Measurements from ENCODE around the gene GATD1. TPM values are rescaled to one million over a fixed set of nuclear protein-coding genes. Genes with fewer than 3 reads are reported as not detected.
A peak's percentile ranks its signal among the peaks of the same experiment; 100 is the strongest.

The GATD1 gene
- total RNA-seq, 1 donor from 2014 or later = 34.5 TPM

GRCh38 chr11:813072-813455 is 35.8 kb upstream of the GATD1 start:
- DNase-seq (ENCODE audit: low read depth) = no peak

- no peak for DNase-seq (ENCODE audit: low read depth)
These were observed 35.1 kb upstream of the GATD1 start for GRCh38 chr11:812390-812789.

- peak; percentile 95 for DNase-seq (ENCODE audit: low read depth)
These were observed 34.4 kb upstream of the GATD1 start for GRCh38 chr11:811446-812245.

GRCh38 chr11:810040-810567 is 32.8 kb upstream of the GATD1 start:
- DNase-seq (ENCODE audit: low read depth) = no peak

- DNase-seq (ENCODE audit: low read depth) = peak; percentile 98
These were observed 32.2 kb upstream of the GATD1 start, which contains the start of gene RPLP2 for GRCh38 chr11:809287-810039. RPLP2 (plus strand) TSS chr11:809967; CDS start chr11:810235, 268 bp downstream.

- DNase-seq (ENCODE audit: low read depth) = no peak
These were observed 31.4 kb upstream of the GATD1 start for GRCh38 chr11:808427-809286.

GRCh38 chr11:804599-804964 is 27.3 kb upstream of the GATD1 start:
- no peak for DNase-seq (ENCODE audit: low read depth)

GRCh38 chr11:803770-804598 is 26.7 kb upstream of the GATD1 start:
- no peak for DNase-seq (ENCODE audit: low read depth)

GRCh38 chr11:803467-803742 is 26.1 kb upstream of the GATD1 start:
- DNase-seq (ENCODE audit: low read depth) = no peak

- DNase-seq (ENCODE audit: low read depth) = no peak
These were observed 25.6 kb upstream of the GATD1 start for GRCh38 chr11:802693-803466.

GRCh38 chr11:802018-802617 is 24.8 kb upstream of the GATD1 start:
- DNase-seq (ENCODE audit: low read depth) = no peak

- DNase-seq (ENCODE audit: low read depth) = no peak
These were observed 24.0 kb upstream of the GATD1 start for GRCh38 chr11:801097-801780.

GRCh38 chr11:800473-800872 is 23.2 kb upstream of the GATD1 start:
- DNase-seq (ENCODE audit: low read depth) = no peak

- DNase-seq (ENCODE audit: low read depth) = no peak
These were observed 22.5 kb upstream of the GATD1 start for GRCh38 chr11:799641-800316.

- peak; percentile 76 for DNase-seq (ENCODE audit: low read depth)
These were observed 20.9 kb upstream of the GATD1 start, which contains the start of gene SLC25A22 for GRCh38 chr11:798093-798713. SLC25A22 (minus strand) TSS chr11:798281; CDS start chr11:795006, 3,275 bp downstream.

GRCh38 chr11:797296-798092 is 20.2 kb upstream of the GATD1 start:
- DNase-seq (ENCODE audit: low read depth) = peak; percentile 89

Data from myocyte (in vitro differentiated cells).